ENCODE results near the gene LRRN1. TPM values are rescaled to one million over a fixed set of nuclear protein-coding genes. Genes with fewer than 3 reads are reported as not detected.

Gene LRRN1
- total RNA-seq, 2 experiments from 2014 or later = 0.20 to 0.46 TPM

- no peak overlapping the region for H3K27ac Mint-ChIP-seq
- CTCF ChIA-PET = no interaction called here
- POLR2A ChIA-PET = no interaction called here
- H3K27me3 Mint-ChIP-seq = no peaks in the 10 kb centered on the region
- no peaks in the 10 kb centered on the region for H3K36me3 Mint-ChIP-seq (ENCODE audit: low read depth)
- peaks cover 3% of the 10 kb centered on the region for H3K9me3 Mint-ChIP-seq
- no peak for DNase-seq
- no peak overlapping the region for H3K4me3 Mint-ChIP-seq
- H3K4me1 Mint-ChIP-seq = no peaks in the 10 kb centered on the region
These were observed 15.5 kb upstream of the LRRN1 start for GRCh38 chr3:3783696-3784095.

GRCh38 chr3:3792391-3792790 is 6.8 kb upstream of the LRRN1 start:
- peaks cover 10% of the 10 kb centered on the region for H3K27me3 Mint-ChIP-seq
- POLR2A ChIA-PET = no interaction called here
- no peak overlapping the region for H3K27ac Mint-ChIP-seq
- DNase-seq = no peak
- H3K36me3 Mint-ChIP-seq (ENCODE audit: low read depth) = no peaks in the 10 kb centered on the region
- CTCF ChIA-PET = no interaction called here
- peaks cover 3% of the 10 kb centered on the region for H3K9me3 Mint-ChIP-seq
- no peaks in the 10 kb centered on the region for H3K4me1 Mint-ChIP-seq
- H3K4me3 Mint-ChIP-seq = no peak overlapping the region

- Mint-ChIP-seq H3K9me3 (no peaks in the 10 kb centered on the region), H3K27me3 (peaks cover 54% of the 10 kb centered on the region), H3K27ac (peak overlapping the region; percentile 55), H3K36me3 (ENCODE audit: low read depth) (no peaks in the 10 kb centered on the region), H3K4me3 (peak overlapping the region; percentile 72), H3K4me1 (peaks cover 12% of the 10 kb centered on the region)
- CTCF ChIA-PET = no interaction called here
- POLR2A ChIA-PET = no interaction called here
- DNase-seq = peak; percentile 39
These were observed 559 bp upstream of the LRRN1 start for GRCh38 chr3:3798631-3799113.

DNA sequence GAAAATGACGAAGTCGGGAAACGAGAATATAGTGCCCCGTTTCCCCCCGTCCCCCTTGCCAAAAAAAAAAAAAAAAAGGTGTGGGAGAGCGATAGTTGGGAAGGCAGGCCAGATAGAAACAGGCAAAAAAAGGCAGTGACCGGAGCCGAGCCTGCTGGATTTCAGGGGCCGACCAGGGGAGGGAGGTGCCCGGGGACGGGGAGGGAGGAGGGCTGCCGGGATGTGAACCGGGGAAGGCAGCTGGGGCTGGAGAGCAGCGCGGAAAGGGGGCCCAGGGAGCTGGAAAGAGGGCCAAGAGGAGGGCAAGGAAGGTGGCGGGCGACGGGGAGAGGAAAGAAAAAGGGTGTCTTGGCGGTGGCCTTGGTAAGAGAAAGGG is 837 bp downstream of the LRRN1 start:
- no peaks in the 10 kb centered on the region for H3K9me3 Mint-ChIP-seq
- peak overlapping the region; percentile 55 for H3K4me3 Mint-ChIP-seq
- DNase-seq = no peak
- peaks cover 12% of the 10 kb centered on the region for H3K4me1 Mint-ChIP-seq
- no peaks in the 10 kb centered on the region for H3K36me3 Mint-ChIP-seq (ENCODE audit: low read depth)
- H3K27me3 Mint-ChIP-seq = peaks cover 54% of the 10 kb centered on the region
- ChIA-PET POLR2A (no interaction called here), CTCF (no interaction called here)
- H3K27ac Mint-ChIP-seq = no peak overlapping the region

DNA sequence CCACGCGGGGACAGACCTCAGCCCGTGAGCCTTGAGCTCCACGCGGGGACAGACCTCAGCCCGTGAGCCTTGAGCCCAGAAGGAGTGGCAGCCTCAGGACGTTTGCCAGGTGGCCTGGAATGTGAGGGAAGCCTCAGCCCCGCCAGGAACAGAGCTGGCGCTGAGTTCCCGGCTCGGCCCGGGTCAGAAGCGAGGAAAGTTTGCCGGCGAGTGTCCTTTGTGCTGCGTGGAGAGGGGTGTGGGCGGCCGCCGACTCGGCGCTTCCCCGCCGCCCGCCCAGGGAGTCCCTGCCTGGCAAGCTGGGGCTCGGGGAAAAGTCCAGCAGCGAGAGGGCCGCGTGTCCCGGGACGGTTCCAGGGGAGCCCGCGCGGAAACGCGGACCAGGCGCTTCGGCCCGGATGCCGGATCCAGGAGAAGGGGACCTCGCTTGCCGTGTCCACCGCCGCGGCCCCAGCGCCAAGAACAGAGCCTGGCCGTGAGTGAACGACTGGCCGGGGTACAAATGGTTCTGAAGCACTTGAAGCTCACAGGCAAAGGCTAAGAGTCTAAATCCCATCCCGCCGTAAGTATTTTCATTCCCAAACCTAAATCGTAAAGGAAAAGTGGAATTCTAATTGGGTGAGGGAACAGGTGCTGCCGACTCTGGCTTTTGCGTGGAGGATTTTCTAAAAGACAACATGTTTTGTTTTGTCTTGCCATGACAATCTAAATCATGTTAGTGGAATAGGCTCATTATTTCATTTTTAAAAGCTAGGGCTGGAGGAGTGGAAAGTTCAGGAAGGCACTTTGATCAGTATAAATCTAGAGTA is 1.7 kb downstream of the LRRN1 start:
- ChIA-PET CTCF (interaction anchor here (0.9 to 1.2 kb wide), 2 partner anchors 21 to 23 kb away, joined by 3 read pairs; no protein-coding TSS in a partner anchor), POLR2A (no interaction called here)
- Mint-ChIP-seq H3K36me3 (ENCODE audit: low read depth) (no peaks in the 10 kb centered on the region), H3K4me3 (no peak overlapping the region), H3K27ac (no peak overlapping the region), H3K27me3 (peaks cover 52% of the 10 kb centered on the region), H3K9me3 (no peaks in the 10 kb centered on the region), H3K4me1 (peaks cover 12% of the 10 kb centered on the region)
- no peak for DNase-seq

- no peak overlapping the region for H3K4me3 Mint-ChIP-seq
- H3K27ac Mint-ChIP-seq = no peak overlapping the region
These were observed 2.2 kb downstream of the LRRN1 start for GRCh38 chr3:3801494-3801841.

GRCh38 chr3:3802046-3802445 is 2.8 kb downstream of the LRRN1 start:
- Mint-ChIP-seq H3K9me3 (no peaks in the 10 kb centered on the region), H3K27me3 (peaks cover 51% of the 10 kb centered on the region), H3K4me3 (no peak overlapping the region), H3K4me1 (peaks cover 12% of the 10 kb centered on the region), H3K36me3 (ENCODE audit: low read depth) (no peaks in the 10 kb centered on the region), H3K27ac (no peak overlapping the region)
- ChIA-PET POLR2A (no interaction called here), CTCF (interaction anchor here (0.9 to 1.2 kb wide), 2 partner anchors 20 to 22 kb away, joined by 3 read pairs; no protein-coding TSS in a partner anchor)
- no peak for DNase-seq

More at GRCh38 chr3:3801494-3801841, 2.2 kb downstream of the LRRN1 start:
- Mint-ChIP-seq H3K4me1 (peaks cover 12% of the 10 kb centered on the region), H3K36me3 (ENCODE audit: low read depth) (no peaks in the 10 kb centered on the region), H3K9me3 (no peaks in the 10 kb centered on the region), H3K27me3 (peaks cover 54% of the 10 kb centered on the region)
- DNase-seq = no peak
- ChIA-PET CTCF (interaction anchor here (0.9 to 1.2 kb wide), 2 partner anchors 21 to 23 kb away, joined by 3 read pairs; no protein-coding TSS in a partner anchor), POLR2A (no interaction called here)

GRCh38 chr3:3804560-3804959 is 5.3 kb downstream of the LRRN1 start:
- CTCF ChIA-PET = no interaction called here
- DNase-seq = no peak

GRCh38 chr3:3806092-3806491 is 6.9 kb downstream of the LRRN1 start:
- H3K27me3 Mint-ChIP-seq = peaks cover 24% of the 10 kb centered on the region
- no peaks in the 10 kb centered on the region for H3K36me3 Mint-ChIP-seq (ENCODE audit: low read depth)
- ChIA-PET POLR2A (no interaction called here), CTCF (no interaction called here)
- peaks cover 2% of the 10 kb centered on the region for H3K4me1 Mint-ChIP-seq
- no peak for DNase-seq
- H3K9me3 Mint-ChIP-seq = no peaks in the 10 kb centered on the region
- H3K4me3 Mint-ChIP-seq = no peak overlapping the region
- no peak overlapping the region for H3K27ac Mint-ChIP-seq

More at GRCh38 chr3:3804560-3804959, 5.3 kb downstream of the LRRN1 start:
- no peak overlapping the region for H3K4me3 Mint-ChIP-seq
- H3K4me1 Mint-ChIP-seq = peaks cover 6% of the 10 kb centered on the region
- H3K9me3 Mint-ChIP-seq = no peaks in the 10 kb centered on the region
- peaks cover 34% of the 10 kb centered on the region for H3K27me3 Mint-ChIP-seq
- no peaks in the 10 kb centered on the region for H3K36me3 Mint-ChIP-seq (ENCODE audit: low read depth)
- POLR2A ChIA-PET = no interaction called here
- H3K27ac Mint-ChIP-seq = no peak overlapping the region

GRCh38 chr3:3806856-3807255 is 7.6 kb downstream of the LRRN1 start:
- no peak for DNase-seq
- no peaks in the 10 kb centered on the region for H3K4me1 Mint-ChIP-seq
- no peak overlapping the region for H3K27ac Mint-ChIP-seq
- H3K4me3 Mint-ChIP-seq = no peak overlapping the region
- H3K27me3 Mint-ChIP-seq = peaks cover 17% of the 10 kb centered on the region
- CTCF ChIA-PET = no interaction called here
- POLR2A ChIA-PET = no interaction called here
- no peaks in the 10 kb centered on the region for H3K36me3 Mint-ChIP-seq (ENCODE audit: low read depth)
- no peaks in the 10 kb centered on the region for H3K9me3 Mint-ChIP-seq

DNA sequence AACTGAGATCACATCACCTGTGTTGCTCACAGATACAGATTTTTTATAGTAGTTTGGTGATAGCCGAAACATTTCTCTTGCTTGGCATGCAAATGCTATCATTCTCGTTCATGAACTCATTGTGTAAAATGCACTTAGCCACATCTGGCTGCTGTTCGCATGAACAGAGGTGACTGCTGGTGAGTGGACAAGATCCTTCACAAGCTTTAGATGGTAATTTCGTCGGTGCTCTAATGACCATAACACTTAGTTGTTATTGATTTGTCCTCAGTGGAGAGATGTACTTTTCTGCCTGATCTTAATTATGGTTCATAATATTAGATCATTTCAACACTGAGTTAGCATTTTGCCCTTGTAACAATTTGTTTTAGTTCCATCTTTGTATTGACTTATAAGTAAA is 13.8 kb downstream of the LRRN1 start:
- H3K9me3 Mint-ChIP-seq = no peaks in the 10 kb centered on the region
- H3K36me3 Mint-ChIP-seq (ENCODE audit: low read depth) = no peaks in the 10 kb centered on the region
- no peaks in the 10 kb centered on the region for H3K27me3 Mint-ChIP-seq
- H3K4me3 Mint-ChIP-seq = no peak overlapping the region
- no peak overlapping the region for H3K27ac Mint-ChIP-seq
- POLR2A ChIA-PET = no interaction called here
- DNase-seq = no peak
- CTCF ChIA-PET = no interaction called here
- H3K4me1 Mint-ChIP-seq = no peaks in the 10 kb centered on the region

DNA sequence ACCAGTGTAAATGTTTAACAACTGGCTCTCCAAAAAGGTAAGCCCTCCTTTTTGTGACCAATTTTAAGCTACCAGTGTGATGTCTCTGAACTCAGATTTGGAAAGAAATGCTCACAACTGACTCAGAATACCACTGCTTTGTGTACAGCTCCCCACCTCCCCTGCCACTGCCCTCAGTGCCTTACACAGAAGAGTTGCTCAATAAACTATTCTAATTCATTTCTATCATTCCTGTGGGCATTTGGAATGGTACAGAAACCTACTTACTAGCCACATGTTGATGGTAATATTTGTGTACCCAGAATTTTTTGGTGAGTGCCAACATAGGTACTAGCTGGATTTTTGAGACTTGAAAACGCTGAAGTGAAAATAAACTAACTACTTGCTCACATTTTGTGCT is 16.0 kb downstream of the LRRN1 start:
- CTCF ChIA-PET = no interaction called here
- Mint-ChIP-seq H3K4me1 (no peaks in the 10 kb centered on the region), H3K27ac (no peak overlapping the region), H3K27me3 (no peaks in the 10 kb centered on the region), H3K4me3 (no peak overlapping the region), H3K9me3 (no peaks in the 10 kb centered on the region), H3K36me3 (ENCODE audit: low read depth) (no peaks in the 10 kb centered on the region)
- POLR2A ChIA-PET = no interaction called here
- no peak for DNase-seq

GRCh38 chr3:3816034-3816433 is 16.8 kb downstream of the LRRN1 start:
- H3K9me3 Mint-ChIP-seq = no peaks in the 10 kb centered on the region
- no peak overlapping the region for H3K27ac Mint-ChIP-seq
- ChIA-PET POLR2A (no interaction called here), CTCF (no interaction called here)
- DNase-seq = no peak
- no peaks in the 10 kb centered on the region for H3K27me3 Mint-ChIP-seq
- H3K4me1 Mint-ChIP-seq = no peaks in the 10 kb centered on the region
- H3K36me3 Mint-ChIP-seq (ENCODE audit: low read depth) = no peaks in the 10 kb centered on the region
- no peak overlapping the region for H3K4me3 Mint-ChIP-seq

GRCh38 chr3:3817865-3818264 is 18.6 kb downstream of the LRRN1 start:
- ChIA-PET POLR2A (no interaction called here), CTCF (no interaction called here)
- Mint-ChIP-seq H3K27ac (no peak overlapping the region), H3K9me3 (no peaks in the 10 kb centered on the region), H3K4me3 (no peak overlapping the region), H3K27me3 (no peaks in the 10 kb centered on the region), H3K36me3 (ENCODE audit: low read depth) (no peaks in the 10 kb centered on the region), H3K4me1 (no peaks in the 10 kb centered on the region)
- DNase-seq = no peak

Measured in activated CD4-positive, alpha-beta T cell treated with anti-CD3 and anti-CD28 coated beads, Interleukin-2, amount 10 ng/mL, durations not matched to agents 7 days and 5 days (primary cell).